ENCODE results near the gene C1S. TPM values are rescaled to one million over a fixed set of nuclear protein-coding genes. Genes with fewer than 3 reads are reported as not detected.

Gene C1S
- total and polyA plus RNA-seq, 9 of the 15 experiments (the other 6 are each of a cell fraction or from before 2014, with no cell fraction given): 0.08 to 0.84 (median 0.27) TPM

GRCh38 chr12:7110661-7111060 lies 50.1 kb downstream of the C1S start:
- no peak for FAIRE-seq

More at GRCh38 chr12:7110661-7111060, 50.1 kb downstream of the C1S start:
- no peak for TF ChIP-seq CHD2 (IDR thresholded peaks at IDR 0.05; ENCODE audit: low read depth, low read length)
- no peak for TF ChIP-seq ZFX (CRISPR knock-in tag; IDR thresholded peaks at IDR 0.05)
- TF ChIP-seq ARID4B (CRISPR knock-in tag; IDR thresholded peaks at IDR 0.05): no peak
- intact Hi-C loops (cut with micrococcal nuclease) (no loop called here), in situ Hi-C loops (cut with MboI) (no loop called here)
- no peak overlapping the region for H2AFZ ChIP-seq (ENCODE audit: low read depth, low read length)
- ATAC-seq: no peak
- H3K4me1 ChIP-seq (replicated peaks in 1 of 2; ENCODE audit: control insufficient read depth in 2 of 2, insufficient read depth in 2 of 2, low read length in 2 of 2): peaks cover 10 to 21% of the 10 kb centered on the region in 2 experiments
- CTCF ChIA-PET (ENCODE audit: low intra/inter-chr PET ratio): interaction anchor here (3.3 kb wide), 1 partner anchor 50 kb away, joined by 25 read pairs; the partner anchor contains the start of gene C1S
- H3K9me3 ChIP-seq (replicated peaks; ENCODE audit: control insufficient read depth, insufficient read depth, low read depth, low read length): peaks cover 3% of the 10 kb centered on the region
- no peak overlapping the region for H3K27ac ChIP-seq (ENCODE audit: extremely low read depth, low read depth, low read length)
- no peaks in the 10 kb centered on the region for H4K20me1 ChIP-seq (replicated peaks; ENCODE audit: control insufficient read depth, insufficient read depth, low read length)
- H3K9ac ChIP-seq (ENCODE audit: insufficient read depth in 1 of 2, low read depth in 2 of 2, low read length in 2 of 2): 0 out of 4 replicates have a peak overlapping the region, but pooled peaks of 1 of the 2 experiments have one; percentile 7
- peaks cover 7% of the 10 kb centered on the region; the same call in 2 of the 3 replicates for H3K36me3 ChIP-seq (ENCODE audit: control insufficient read depth, insufficient read depth, low read length)
- no TSS peak for BruUV-seq (replicated peaks)
- no peak for DNase-seq (ENCODE audit: extremely low read depth in 1 of 4, low spot score in 3 of 4)
- POLR2A ChIA-PET: interaction anchor here (0.7 to 1.2 kb wide), 4 partner anchors 149 to 243 kb away, joined by 3 to 6 read pairs (median 3); partner anchors contain the start of genes C12orf57 and TPI1
- peaks cover 37% of the 10 kb centered on the region for H3K79me2 ChIP-seq (ENCODE audit: control insufficient read depth, insufficient read depth, low read length)
- H3K9me1 ChIP-seq (ENCODE audit: control insufficient read depth, insufficient read depth, low read length): no peaks in the 10 kb centered on the region
- H3K4me3 ChIP-seq: no peak overlapping the region
- H3K27me3 ChIP-seq (ENCODE audit: control insufficient read depth in 2 of 2, insufficient read depth in 2 of 2, low read length in 2 of 2): no peaks in the 10 kb centered on the region
- H3K4me2 ChIP-seq (ENCODE audit: insufficient read depth, low read length): no peak overlapping the region
- 85% methylated on average over 5 of the region's 5 CpGs for WGBS (ENCODE audit: insufficient coverage, low coverage, missing lambda C conversion rate)

Measured in K562 (cell line).